GM23248 (cell line): ENCODE results near the gene TCTN3.

Experiments used
- EZH2 ChIP-seq: fragments of 200-600 bp; sonication (generic); IDR thresholded peaks from 2 replicates; pipeline ENCODE4 v1.6.1; 2018; ENCODE audit warnings: antibody characterized with exemption, mild to moderate bottlenecking; ENCODE audit not compliant: insufficient read depth, poor library complexity, severe bottlenecking
- EZH2phosphoT487 ChIP-seq: fragments of 200-600 bp; sonication (generic); IDR thresholded peaks from 2 replicates; pipeline ENCODE4 v1.6.1; 2018; ENCODE audit warnings: antibody characterized with exemption, moderate library complexity, mild to moderate bottlenecking, low read depth; ENCODE audit not compliant: insufficient read depth

DNA sequence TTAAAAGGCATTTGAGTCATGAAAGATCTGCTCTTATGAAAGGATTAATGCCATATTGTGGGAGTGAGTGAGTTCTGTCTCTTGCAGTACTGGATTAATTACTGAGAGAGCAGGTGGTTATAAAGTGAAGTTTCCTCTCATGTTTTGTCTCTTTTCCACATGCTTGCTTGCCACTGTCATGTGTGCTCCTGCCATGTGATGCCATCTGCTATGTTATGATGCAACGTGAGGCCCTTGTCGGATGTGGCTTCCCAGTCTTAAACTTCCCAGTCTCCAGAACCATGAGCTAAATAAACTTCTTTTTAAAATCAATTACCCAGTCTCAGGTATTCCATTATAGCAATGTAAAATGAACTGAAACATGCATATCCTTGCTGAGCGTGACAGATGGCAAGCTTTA is 22.7 kb upstream of the TCTN3 start:
- TF ChIP-seq EZH2 (no peak), EZH2phosphoT487 (no peak)
